Liver (tissue), 9 donors: ENCODE measurements around the gene ELL. TPM values are rescaled to one million over a fixed set of nuclear protein-coding genes. Genes with fewer than 3 reads are reported as not detected.

Source experiments
- DNase-seq: peaks from one replicate; pipeline ENCODE4 v3.0.0-alpha.2; 2017; ENCODE audit warnings: low spot score
- H3K27ac ChIP-seq, 2 donors: one replicate each; pipeline ENCODE4 v1.7.0; 2013; ENCODE audit warnings: inconsistent platforms in 2 of 2, low read length in 2 of 2, control low read depth in 1 of 2, low read depth in 1 of 2, mild to moderate bottlenecking in 1 of 2
- H3K27me3 ChIP-seq, 4 donors: one replicate each; pipeline versions ENCODE4 v1.6.1 to v1.7.0; 2013; ENCODE audit warnings: low read length in 3 of 4, inconsistent platforms in 1 of 4, mild to moderate bottlenecking in 1 of 4, moderate library complexity in 1 of 4; ENCODE audit not compliant: control insufficient read depth in 4 of 4, insufficient read depth in 4 of 4
- H3K36me3 ChIP-seq, 4 donors: one replicate each; pipeline versions ENCODE4 v1.6.1 to v1.7.0; 2013; ENCODE audit warnings: low read length in 3 of 4, mild to moderate bottlenecking in 3 of 4, low read depth in 1 of 4, moderate library complexity in 1 of 4; ENCODE audit not compliant: control insufficient read depth in 4 of 4, insufficient read depth in 3 of 4
- H3K4me1 ChIP-seq, 4 donors: one replicate each; pipeline versions ENCODE4 v1.6.1 to v1.7.0; 2013; ENCODE audit warnings: low read length in 3 of 4, mild to moderate bottlenecking in 3 of 4, moderate library complexity in 1 of 4; ENCODE audit not compliant: control insufficient read depth in 4 of 4, insufficient read depth in 4 of 4
- H3K4me3 ChIP-seq, 3 donors: one replicate each; pipeline versions ENCODE4 v1.6.1 to v1.7.0; 2013; ENCODE audit warnings: low read length in 3 of 3, control low read depth in 1 of 3, low read depth in 1 of 3, mild to moderate bottlenecking in 1 of 3
- H3K9ac ChIP-seq, 2 donors: one replicate each; pipeline ENCODE4 v1.7.0; 2013; ENCODE audit warnings: low read length in 2 of 2, mild to moderate bottlenecking in 2 of 2, moderate library complexity in 2 of 2, control low read depth in 1 of 2, low read depth in 1 of 2
- H3K9me3 ChIP-seq, 4 donors: one replicate each; pipeline versions ENCODE4 v1.6.1 to v1.7.0; 2013; ENCODE audit warnings: low read length in 3 of 4; ENCODE audit not compliant: control insufficient read depth in 4 of 4
- ATF3 ChIP-seq: IDR thresholded peaks from 2 replicates; pipeline ENCODE4 v1.6.1; 2016; ENCODE audit warnings: antibody characterized with exemption
- CTCF ChIP-seq: fragments of 150-350 bp; IDR thresholded peaks from 2 replicates; pipeline ENCODE4 v1.5.1; 2017; ENCODE audit warnings: improper control_type of control experiment, low read depth, low read length; ENCODE audit not compliant: missing input control
- EGR1 ChIP-seq, 2 donors: IDR thresholded peaks; 2 replicates each; pipeline ENCODE4 v1.6.1; 2016 to 2018; ENCODE audit warnings: antibody characterized with exemption in 2 of 2, low read depth in 2 of 2
- FOXA1 ChIP-seq: IDR thresholded peaks from 2 replicates; pipeline ENCODE4 v1.6.1; 2016; ENCODE audit warnings: antibody characterized with exemption
- FOXA2 ChIP-seq: IDR thresholded peaks from 2 replicates; pipeline ENCODE4 v1.6.1; 2016; ENCODE audit warnings: antibody characterized with exemption
- GABPA ChIP-seq, 2 donors: IDR thresholded peaks in 1 of 2; conservative IDR thresholded peaks in 1 of 2; 2 replicates each; pipeline ENCODE4 v1.6.1; 2016; ENCODE audit warnings: antibody characterized with exemption in 2 of 2, mild to moderate bottlenecking in 1 of 2, moderate library complexity in 1 of 2
- HNF4A ChIP-seq, 2 donors: conservative IDR thresholded peaks; 2 replicates each; pipeline ENCODE4 v1.6.1; 2016; ENCODE audit warnings: antibody characterized with exemption in 2 of 2, mild to moderate bottlenecking in 2 of 2
- HNF4G ChIP-seq: IDR thresholded peaks from 2 replicates; pipeline ENCODE4 v1.6.1; 2016; ENCODE audit warnings: antibody characterized with exemption
- JUND ChIP-seq, 2 donors: IDR thresholded peaks; 2 replicates each; pipeline ENCODE4 v1.6.1; 2016; ENCODE audit warnings: antibody characterized with exemption in 2 of 2
- NR2F2 ChIP-seq: IDR thresholded peaks from 2 replicates; pipeline ENCODE4 v1.6.1; 2016; ENCODE audit warnings: antibody characterized with exemption
- RAD21 ChIP-seq, 2 donors: IDR thresholded peaks; 2 replicates each; pipeline ENCODE4 v1.6.1; 2016; ENCODE audit warnings: antibody characterized with exemption in 2 of 2, mild to moderate bottlenecking in 2 of 2
- RXRA ChIP-seq, 2 donors: IDR thresholded peaks; 2 replicates each; pipeline ENCODE4 v1.6.1; 2017 to 2018; ENCODE audit warnings: antibody characterized with exemption in 2 of 2, mild to moderate bottlenecking in 1 of 2
- SP1 ChIP-seq: IDR thresholded peaks from 2 replicates; pipeline ENCODE4 v1.6.1; 2018; ENCODE audit warnings: antibody characterized with exemption, mild to moderate bottlenecking
- TAF1 ChIP-seq: conservative IDR thresholded peaks from 2 replicates; pipeline ENCODE4 v1.6.1; 2016; ENCODE audit warnings: antibody characterized with exemption, mild to moderate bottlenecking
- YY1 ChIP-seq: IDR thresholded peaks from 2 replicates; pipeline ENCODE4 v1.6.1; 2016; ENCODE audit warnings: antibody characterized with exemption, mild to moderate bottlenecking
- WGBS: extraction: QIAGEN DNeasy Blood & Tissue Kit; methylation state at CpG from one replicate; pipeline ENCODE4 v1.1.7; 2013; 5-methylcytosine and 5-hydroxymethylcytosine counted together
- polyA plus RNA-seq, 2 donors: library from polyadenylated mRNA; stranded (reverse) in 1 of 2; unstranded in 1 of 2; fragments of 200-250 nt in 1 of 2; fragments of >200 nt in 1 of 2; fragmentation: Nextera tagmentation in 1 of 2; extraction: Ambion mirVana in 1 of 2; gene quantifications; one replicate each; pipeline versions ENCODE4 v1.2.1 to v1.2.3, GENCODE V29; 2013 to 2015
- total RNA-seq, 2 donors: library from RNA; depleted of rRNA; stranded (reverse); fragments of >200 nt; gene quantifications; one replicate each; pipeline ENCODE4 v1.2.3, GENCODE V29; 2014
- TF ChIP-seq, protein P1 (sequence below): IDR thresholded peaks from 2 replicates; pipeline ENCODE4 v1.6.1; 2016; ENCODE audit warnings: antibody characterized with exemption
- TF ChIP-seq, protein P2 (sequence below): IDR thresholded peaks from 2 replicates; pipeline ENCODE4 v1.6.1; 2016; ENCODE audit warnings: antibody characterized with exemption, mild to moderate bottlenecking
- TF ChIP-seq, protein P3 (sequence below): IDR thresholded peaks from 2 replicates; pipeline ENCODE4 v1.6.1; 2016; ENCODE audit warnings: antibody characterized with exemption
- donor health status: healthy.
- donor health status: healthy.
- donor health status: healthy.
- donor health status: healthy.
- donor health status: healthy.

Gene ELL
- total and polyA plus RNA-seq, 4 donors: 4.5 to 10.5 (median 6.6) TPM

DNA sequence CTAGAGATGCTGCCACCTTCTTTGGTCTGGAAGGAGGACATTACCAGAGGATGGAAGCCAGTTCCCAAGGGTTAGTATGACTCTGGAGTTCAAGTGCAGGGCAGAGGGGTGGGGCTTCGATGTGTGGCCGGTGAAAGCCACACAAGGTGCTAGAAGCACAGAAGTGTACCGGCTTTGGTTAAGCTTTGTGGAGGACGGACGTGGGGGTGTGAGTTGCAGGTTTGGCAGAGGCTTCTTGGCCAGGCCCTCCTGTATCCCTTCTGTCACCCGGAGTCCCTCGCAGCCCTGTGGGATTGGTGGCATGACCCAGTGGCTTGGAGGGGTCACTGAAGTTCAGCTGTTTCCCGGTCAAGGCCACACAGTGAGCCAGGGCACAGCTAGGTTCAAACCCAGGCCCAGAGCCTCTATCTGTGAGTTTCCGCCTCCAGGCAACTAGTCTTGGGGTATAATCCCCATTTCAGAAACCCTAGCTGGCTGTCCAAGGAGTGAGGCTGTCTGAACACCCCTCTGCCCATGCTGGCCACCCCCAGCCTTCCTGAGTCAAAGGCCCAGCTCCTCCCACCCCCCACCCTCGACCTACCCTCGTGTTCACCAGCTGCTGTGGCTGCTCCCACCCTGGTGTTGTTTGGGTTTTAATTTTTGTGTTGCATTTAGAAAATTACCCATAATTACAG lies 107.2 kb downstream of the ELL start:
- 10% methylated on average over 11 of the region's 11 CpGs for WGBS
- DNase-seq: no peak
- TF ChIP-seq, protein P1, sequence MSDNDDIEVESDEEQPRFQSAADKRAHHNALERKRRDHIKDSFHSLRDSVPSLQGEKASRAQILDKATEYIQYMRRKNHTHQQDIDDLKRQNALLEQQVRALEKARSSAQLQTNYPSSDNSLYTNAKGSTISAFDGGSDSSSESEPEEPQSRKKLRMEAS: no peak
- TF ChIP-seq RAD21 (IDR thresholded peaks at IDR 0.05) (no peak), JUND (IDR thresholded peaks at IDR 0.05) (no peak), ATF3 (no peak), HNF4A (conservative IDR thresholded peaks at IDR 0.05) (peak; percentile 42 to 51), YY1 (no peak), SP1 (peak; percentile 69), CTCF (no peak), RXRA (IDR thresholded peaks at IDR 0.05) (peak; percentile 92 to 97), GABPA (IDR thresholded peaks at IDR 0.05 in 1 of 2, conservative IDR thresholded peaks at IDR 0.05 in 1 of 2) (no peak), TAF1 (no peak), NR2F2 (peak; percentile 60), FOXA2 (no peak), EGR1 (IDR thresholded peaks at IDR 0.05; ENCODE audit: low read depth in 2 of 2) (no peak), FOXA1 (no peak), HNF4G (no peak)
- TF ChIP-seq, protein P2, sequence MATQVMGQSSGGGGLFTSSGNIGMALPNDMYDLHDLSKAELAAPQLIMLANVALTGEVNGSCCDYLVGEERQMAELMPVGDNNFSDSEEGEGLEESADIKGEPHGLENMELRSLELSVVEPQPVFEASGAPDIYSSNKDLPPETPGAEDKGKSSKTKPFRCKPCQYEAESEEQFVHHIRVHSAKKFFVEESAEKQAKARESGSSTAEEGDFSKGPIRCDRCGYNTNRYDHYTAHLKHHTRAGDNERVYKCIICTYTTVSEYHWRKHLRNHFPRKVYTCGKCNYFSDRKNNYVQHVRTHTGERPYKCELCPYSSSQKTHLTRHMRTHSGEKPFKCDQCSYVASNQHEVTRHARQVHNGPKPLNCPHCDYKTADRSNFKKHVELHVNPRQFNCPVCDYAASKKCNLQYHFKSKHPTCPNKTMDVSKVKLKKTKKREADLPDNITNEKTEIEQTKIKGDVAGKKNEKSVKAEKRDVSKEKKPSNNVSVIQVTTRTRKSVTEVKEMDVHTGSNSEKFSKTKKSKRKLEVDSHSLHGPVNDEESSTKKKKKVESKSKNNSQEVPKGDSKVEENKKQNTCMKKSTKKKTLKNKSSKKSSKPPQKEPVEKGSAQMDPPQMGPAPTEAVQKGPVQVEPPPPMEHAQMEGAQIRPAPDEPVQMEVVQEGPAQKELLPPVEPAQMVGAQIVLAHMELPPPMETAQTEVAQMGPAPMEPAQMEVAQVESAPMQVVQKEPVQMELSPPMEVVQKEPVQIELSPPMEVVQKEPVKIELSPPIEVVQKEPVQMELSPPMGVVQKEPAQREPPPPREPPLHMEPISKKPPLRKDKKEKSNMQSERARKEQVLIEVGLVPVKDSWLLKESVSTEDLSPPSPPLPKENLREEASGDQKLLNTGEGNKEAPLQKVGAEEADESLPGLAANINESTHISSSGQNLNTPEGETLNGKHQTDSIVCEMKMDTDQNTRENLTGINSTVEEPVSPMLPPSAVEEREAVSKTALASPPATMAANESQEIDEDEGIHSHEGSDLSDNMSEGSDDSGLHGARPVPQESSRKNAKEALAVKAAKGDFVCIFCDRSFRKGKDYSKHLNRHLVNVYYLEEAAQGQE: no peak
- TF ChIP-seq, protein P3, sequence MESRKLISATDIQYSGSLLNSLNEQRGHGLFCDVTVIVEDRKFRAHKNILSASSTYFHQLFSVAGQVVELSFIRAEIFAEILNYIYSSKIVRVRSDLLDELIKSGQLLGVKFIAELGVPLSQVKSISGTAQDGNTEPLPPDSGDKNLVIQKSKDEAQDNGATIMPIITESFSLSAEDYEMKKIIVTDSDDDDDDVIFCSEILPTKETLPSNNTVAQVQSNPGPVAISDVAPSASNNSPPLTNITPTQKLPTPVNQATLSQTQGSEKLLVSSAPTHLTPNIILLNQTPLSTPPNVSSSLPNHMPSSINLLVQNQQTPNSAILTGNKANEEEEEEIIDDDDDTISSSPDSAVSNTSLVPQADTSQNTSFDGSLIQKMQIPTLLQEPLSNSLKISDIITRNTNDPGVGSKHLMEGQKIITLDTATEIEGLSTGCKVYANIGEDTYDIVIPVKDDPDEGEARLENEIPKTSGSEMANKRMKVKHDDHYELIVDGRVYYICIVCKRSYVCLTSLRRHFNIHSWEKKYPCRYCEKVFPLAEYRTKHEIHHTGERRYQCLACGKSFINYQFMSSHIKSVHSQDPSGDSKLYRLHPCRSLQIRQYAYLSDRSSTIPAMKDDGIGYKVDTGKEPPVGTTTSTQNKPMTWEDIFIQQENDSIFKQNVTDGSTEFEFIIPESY: no peak
- Histone ChIP-seq H3K27ac (peak overlapping the region; percentile 74 to 94), H3K27me3 (no peaks in the 10 kb centered on the region), H3K9ac (no peak overlapping the region), H3K36me3 (no peaks in the 10 kb centered on the region), H3K4me1 (peaks cover 9 to 41% (median 25%) of the 10 kb centered on the region in 4 donors), H3K9me3 (no peaks in the 10 kb centered on the region), H3K4me3 (no peak overlapping the region)
